ENCODE results near the gene HLA-B. TPM values are rescaled to one million over a fixed set of nuclear protein-coding genes. Genes with fewer than 3 reads are reported as not detected.
"Not testable (repeated sequence)": the region's sequence is repeated elsewhere in the genome, so short reads cannot be mapped to it uniquely, and the experiment has no call there.

HLA-B gene
- polyA plus RNA-seq, 6 donors from 2014 or later: 3,795 to 6,657 (median 6,196) TPM

- DNase-seq (peak; percentile 79), ATAC-seq (ENCODE audit: low read depth in 2 of 2) (peak; percentile 49 to 56)
- H3K4me3 Mint-ChIP-seq: peak overlapping the region in 5 of 8 donors; percentile 12 to 77 (median 73)
- H3K27ac Mint-ChIP-seq: peak overlapping the region in 3 of 6 donors; percentile 15 to 71 (median 51)
- H3K9me3 Mint-ChIP-seq: no peaks in the 10 kb centered on the region
- H3K36me3 Mint-ChIP-seq: peaks cover 0 to 7% of the 10 kb centered on the region in 2 donors
- H3K4me1 Mint-ChIP-seq: peaks cover 24 to 35% (median 33%) of the 10 kb centered on the region in 3 donors
- H3K27me3 Mint-ChIP-seq: no peaks in the 10 kb centered on the region
Measured at GRCh38 chr6:31396422-31397152, 39.6 kb upstream of the HLA-B start.

- H3K4me3 Mint-ChIP-seq: no peak overlapping the region
- H3K4me1 Mint-ChIP-seq: peaks cover 17 to 27% (median 26%) of the 10 kb centered on the region in 3 donors
- H3K36me3 Mint-ChIP-seq: peaks cover 0 to 7% of the 10 kb centered on the region in 2 donors
- peak overlapping the region in 1 of 6 donors; percentile 46 for H3K27ac Mint-ChIP-seq
- H3K27me3 Mint-ChIP-seq: no peaks in the 10 kb centered on the region
- H3K9me3 Mint-ChIP-seq: no peaks in the 10 kb centered on the region
- DNase-seq: no peak
- ATAC-seq (ENCODE audit: low read depth in 2 of 2): no peak
Measured at GRCh38 chr6:31395832-31396231, 38.9 kb upstream of the HLA-B start.

GRCh38 chr6:31394381-31394780, 37.4 kb upstream of the HLA-B start:
- Mint-ChIP-seq H3K4me1 (peaks cover 9 to 18% (median 17%) of the 10 kb centered on the region in 3 donors), H3K9me3 (peaks cover 0 to 2% (median 0%) of the 10 kb centered on the region in 7 donors), H3K27me3 (no peaks in the 10 kb centered on the region), H3K36me3 (peaks cover 0 to 7% of the 10 kb centered on the region in 2 donors), H3K4me3 (no peak overlapping the region), H3K27ac (no peak overlapping the region)
- no peak for ATAC-seq (ENCODE audit: low read depth in 2 of 2)
- DNase-seq: no peak

- no peaks in the 10 kb centered on the region for H3K27me3 Mint-ChIP-seq
- H3K4me3 Mint-ChIP-seq: peak overlapping the region in 1 of 8 donors; percentile 2
- no peak for ATAC-seq (ENCODE audit: low read depth in 2 of 2)
- H3K27ac Mint-ChIP-seq: no peak overlapping the region
- peaks cover 0 to 7% of the 10 kb centered on the region in 2 donors for H3K36me3 Mint-ChIP-seq
- H3K4me1 Mint-ChIP-seq: peaks cover 7 to 14% (median 14%) of the 10 kb centered on the region in 3 donors
- DNase-seq: no peak
- H3K9me3 Mint-ChIP-seq: peaks cover 0 to 2% (median 0%) of the 10 kb centered on the region in 7 donors
Measured at GRCh38 chr6:31393932-31394331, 37.0 kb upstream of the HLA-B start.

GRCh38 chr6:31389802-31390132, 32.8 kb upstream of the HLA-B start:
- not testable (repeated sequence) for H3K4me3 Mint-ChIP-seq; DNase-seq; H3K27me3 Mint-ChIP-seq; ATAC-seq (ENCODE audit: low read depth in 2 of 2); H3K36me3 Mint-ChIP-seq; H3K9me3 Mint-ChIP-seq; H3K4me1 Mint-ChIP-seq
- H3K27ac Mint-ChIP-seq: peak overlapping the region in 1 of 6 donors; percentile 57

GRCh38 chr6:31388916-31389801, 32.2 kb upstream of the HLA-B start:
- not testable (repeated sequence) for H3K36me3 Mint-ChIP-seq, H3K4me3 Mint-ChIP-seq, H3K27ac Mint-ChIP-seq, H3K9me3 Mint-ChIP-seq, H3K27me3 Mint-ChIP-seq, H3K4me1 Mint-ChIP-seq, DNase-seq
- ATAC-seq (ENCODE audit: low read depth in 2 of 2): peak in 1 of 2 donors; percentile 60

GRCh38 chr6:31386977-31387376, 30.0 kb upstream of the HLA-B start:
- DNase-seq: no peak
- no peak overlapping the region for H3K4me3 Mint-ChIP-seq
- H3K27me3 Mint-ChIP-seq: peaks cover 0 to 4% (median 0%) of the 10 kb centered on the region in 3 donors
- no peaks in the 10 kb centered on the region for H3K36me3 Mint-ChIP-seq
- no peaks in the 10 kb centered on the region for H3K4me1 Mint-ChIP-seq
- H3K9me3 Mint-ChIP-seq: peaks cover 0 to 2% (median 0%) of the 10 kb centered on the region in 7 donors
- H3K27ac Mint-ChIP-seq: no peak overlapping the region
- no peak for ATAC-seq (ENCODE audit: low read depth in 2 of 2)

GRCh38 chr6:31386099-31386498, 29.1 kb upstream of the HLA-B start:
- Mint-ChIP-seq H3K36me3 (no peaks in the 10 kb centered on the region), H3K9me3 (peaks cover 0 to 2% (median 0%) of the 10 kb centered on the region in 7 donors), H3K4me1 (no peaks in the 10 kb centered on the region), H3K4me3 (no peak overlapping the region), H3K27ac (no peak overlapping the region), H3K27me3 (peaks cover 0 to 11% (median 0%) of the 10 kb centered on the region in 3 donors)
- ATAC-seq (ENCODE audit: low read depth in 2 of 2): no peak
- no peak for DNase-seq

GRCh38 chr6:31385041-31385440, 28.1 kb upstream of the HLA-B start:
- H3K9me3 Mint-ChIP-seq: no peaks in the 10 kb centered on the region
- H3K36me3 Mint-ChIP-seq: no peaks in the 10 kb centered on the region
- H3K4me3 Mint-ChIP-seq: no peak overlapping the region
- H3K4me1 Mint-ChIP-seq: no peaks in the 10 kb centered on the region
- H3K27ac Mint-ChIP-seq: no peak overlapping the region
- no peak for DNase-seq
- ATAC-seq (ENCODE audit: low read depth in 2 of 2): no peak
- peaks cover 0 to 16% (median 2%) of the 10 kb centered on the region in 3 donors for H3K27me3 Mint-ChIP-seq

GRCh38 chr6:31383149-31383548, 26.2 kb upstream of the HLA-B start:
- DNase-seq (no peak), ATAC-seq (ENCODE audit: low read depth in 2 of 2) (no peak)
- Mint-ChIP-seq H3K36me3 (no peaks in the 10 kb centered on the region), H3K4me1 (no peaks in the 10 kb centered on the region), H3K27me3 (peaks cover 2 to 24% (median 17%) of the 10 kb centered on the region in 3 donors), H3K4me3 (no peak overlapping the region), H3K9me3 (no peaks in the 10 kb centered on the region), H3K27ac (peak overlapping the region in 1 of 6 donors; percentile 25)

GRCh38 chr6:31381666-31382065, 24.7 kb upstream of the HLA-B start:
- H3K4me3 Mint-ChIP-seq: no peak overlapping the region
- peaks cover 9 to 31% (median 24%) of the 10 kb centered on the region in 3 donors for H3K27me3 Mint-ChIP-seq
- H3K4me1 Mint-ChIP-seq: no peaks in the 10 kb centered on the region
- H3K27ac Mint-ChIP-seq: no peak overlapping the region
- ATAC-seq (ENCODE audit: low read depth in 2 of 2) (no peak), DNase-seq (no peak)
- H3K9me3 Mint-ChIP-seq: no peaks in the 10 kb centered on the region
- H3K36me3 Mint-ChIP-seq: no peaks in the 10 kb centered on the region

GRCh38 chr6:31379850-31380249, 22.9 kb upstream of the HLA-B start:
- Mint-ChIP-seq H3K9me3 (no peaks in the 10 kb centered on the region), H3K36me3 (no peaks in the 10 kb centered on the region), H3K27me3 (peaks cover 10 to 31% (median 24%) of the 10 kb centered on the region in 3 donors), H3K4me3 (no peak overlapping the region), H3K27ac (peak overlapping the region in 1 of 6 donors; percentile 14), H3K4me1 (no peaks in the 10 kb centered on the region)
- no peak for ATAC-seq (ENCODE audit: low read depth in 2 of 2)
- DNase-seq: no peak

GRCh38 chr6:31378721-31379103, 21.7 kb upstream of the HLA-B start:
- Mint-ChIP-seq H3K36me3 (no peaks in the 10 kb centered on the region), H3K4me1 (no peaks in the 10 kb centered on the region), H3K4me3 (no peak overlapping the region), H3K27ac (no peak overlapping the region), H3K9me3 (no peaks in the 10 kb centered on the region), H3K27me3 (peaks cover 10 to 31% (median 24%) of the 10 kb centered on the region in 3 donors)
- ATAC-seq (ENCODE audit: low read depth in 2 of 2): no peak
- no peak for DNase-seq

Data from naive B cell (primary cell).